K562 (cell line): ENCODE data around the gene RPH3AL. TPM values are rescaled to one million over a fixed set of nuclear protein-coding genes. Genes with fewer than 3 reads are reported as not detected.

Experiments used
- ATAC-seq: fragments of 200-7000 bp; cut with Tn5 transposase; 3 replicates; pipeline ENCODE4 v1.9.1; 2020; ENCODE audit warnings: moderate library complexity
- BruUV-seq: library from RNA; stranded (reverse); fragments of 400-500 nt; replicated peaks from 2 replicates; lab custom pipeline; 2021; lab: Mats Ljungman, UMichigan
- CTCF ChIA-PET: fragments of 300-600 bp; formaldehyde crosslinking; extraction: SDS; loops from one replicate; lab custom pipeline; 2021; ENCODE audit warnings: low intra/inter-chr PET ratio; lab: Yijun Ruan, JAX
- POLR2A ChIA-PET: fragments of 300-600, 350-650 bp; sonication (Branson Sonifier 250); formaldehyde crosslinking; extraction: SDS; loops from one replicate; lab custom pipeline; 2021; ENCODE audit warnings: antibody characterized with exemption, inconsistent platforms; lab: Yijun Ruan, JAX
- DNase-seq, 4 experiments: peaks; one replicate each; pipeline versions ENCODE4 v3.0.0 to v3.0.0-alpha.2; 2011 to 2018; ENCODE audit warnings: low spot score in 3 of 4, mixed read lengths in 3 of 4; ENCODE audit errors: extremely low read depth in 1 of 4
- FAIRE-seq: peaks from 2 replicates; lab custom pipeline; 2011; peaks lifted over from hg19 to GRCh38; lab: Jason Lieb, UNC
- H2AFZ ChIP-seq: 2 replicates; pipeline ENCODE4 v1.6.0; 2011; ENCODE audit warnings: low read depth, low read length, control low read depth, inconsistent platforms
- H3K27ac ChIP-seq: fragments of 200-600 bp; 3 replicates; pipeline ENCODE4 v1.8.0; 2011; ENCODE audit warnings: low read depth, mild to moderate bottlenecking, control low read depth, inconsistent platforms, low read length, moderate library complexity, mixed read lengths; ENCODE audit errors: extremely low read depth
- H3K27me3 ChIP-seq, 2 experiments: fragments of 300-600 bp in 1 of 2; 2 replicates in 1 of 2; 3 replicates in 1 of 2; pipeline versions ENCODE4 v1.6.0 to v1.8.0; 2011; ENCODE audit warnings: inconsistent platforms in 2 of 2, low read length in 2 of 2, mild to moderate bottlenecking in 1 of 2, mixed read lengths in 1 of 2, moderate library complexity in 1 of 2; ENCODE audit not compliant: control insufficient read depth in 2 of 2, insufficient read depth in 2 of 2
- H3K36me3 ChIP-seq: fragments of 300-600 bp; 3 replicates; pipeline ENCODE4 v1.8.0; 2011; ENCODE audit warnings: mild to moderate bottlenecking, low read length, inconsistent platforms; ENCODE audit not compliant: control insufficient read depth, insufficient read depth
- H3K4me1 ChIP-seq, 2 experiments: fragments of 200-600 bp in 1 of 2; replicated peaks in 1 of 2; 2 replicates in 1 of 2; 3 replicates in 1 of 2; pipeline versions ENCODE4 v1.5.1 to v1.8.0; 2011; ENCODE audit warnings: inconsistent platforms in 2 of 2, low read length in 2 of 2, mild to moderate bottlenecking in 1 of 2, mixed read lengths in 1 of 2, moderate library complexity in 1 of 2; ENCODE audit not compliant: control insufficient read depth in 2 of 2, insufficient read depth in 2 of 2
- H3K4me2 ChIP-seq: 2 replicates; pipeline ENCODE4 v1.6.1; 2011; ENCODE audit warnings: low read length, control low read depth, inconsistent platforms, mixed read lengths; ENCODE audit not compliant: insufficient read depth
- H3K4me3 ChIP-seq: fragments of 200-600 bp; sonication (generic), shearing (Covaris generic); 2 replicates; pipeline ENCODE4 v1.5.1; 2016; ENCODE audit warnings: control low read depth, inconsistent platforms
- H3K79me2 ChIP-seq: fragments of 200-600 bp; 3 replicates; pipeline ENCODE4 v1.8.0; 2011; ENCODE audit warnings: low read length, inconsistent platforms; ENCODE audit not compliant: control insufficient read depth, insufficient read depth
- H3K9ac ChIP-seq, 2 experiments: 2 replicates each; pipeline versions ENCODE4 v1.6.0 to v1.6.1; 2011; ENCODE audit warnings: low read depth in 2 of 2, low read length in 2 of 2, control low read depth in 1 of 2, inconsistent platforms in 1 of 2, mild to moderate bottlenecking in 1 of 2, mixed read lengths in 1 of 2; ENCODE audit not compliant: insufficient read depth in 1 of 2
- H3K9me1 ChIP-seq: one replicate; pipeline ENCODE4 v1.6.0; 2011; ENCODE audit warnings: inconsistent platforms, mild to moderate bottlenecking, low read length, moderate library complexity; ENCODE audit not compliant: control insufficient read depth, insufficient read depth
- H3K9me3 ChIP-seq: replicated peaks from 2 replicates; pipeline ENCODE4 v1.5.1; 2011; ENCODE audit warnings: low read depth, low read length, inconsistent platforms; ENCODE audit not compliant: control insufficient read depth, insufficient read depth
- H4K20me1 ChIP-seq: replicated peaks from 2 replicates; pipeline ENCODE4 v1.6.1; 2011; ENCODE audit warnings: low read length, inconsistent platforms, mixed read lengths; ENCODE audit not compliant: control insufficient read depth, insufficient read depth
- CEBPG ChIP-seq, 3 experiments: fragments of 200-800 bp in 1 of 3; sonication (Bioruptor generic) in 1 of 3; sonication (generic) in 1 of 3; formaldehyde crosslinking in 1 of 3; IDR thresholded peaks in 2 of 3; conservative IDR thresholded peaks in 1 of 3; 2 replicates each; pipeline versions ENCODE4 v1.6.1 to v1.8.0; 2016 to 2022; ENCODE audit warnings: missing compliant biosample characterization in 2 of 3, missing genetic modification characterization in 2 of 3, mild to moderate bottlenecking in 1 of 3, missing genetic modification reagents in 1 of 3
- KLF13 ChIP-seq: fragments of 450-650 bp; IDR thresholded peaks from 2 replicates; pipeline ENCODE4 v1.6.1; 2016; ENCODE audit warnings: missing genetic modification characterization, low read depth, mild to moderate bottlenecking, missing compliant biosample characterization, moderate library complexity, borderline replicate concordance
- NCOR1 ChIP-seq: fragments of 450-650 bp; IDR thresholded peaks from 2 replicates; pipeline ENCODE4 v1.6.1; 2016; ENCODE audit warnings: mild to moderate bottlenecking, moderate library complexity
- NELFE ChIP-seq: IDR thresholded peaks from 2 replicates; pipeline ENCODE4 v1.6.1; 2011; ENCODE audit warnings: mild to moderate bottlenecking; ENCODE audit not compliant: insufficient read depth, insufficient read length
- NFIC ChIP-seq: fragments of 450-650 bp; IDR thresholded peaks from 2 replicates; pipeline ENCODE4 v1.6.1; 2017; ENCODE audit warnings: mild to moderate bottlenecking, inconsistent platforms
- POLR2AphosphoS2 ChIP-seq: IDR thresholded peaks from 2 replicates; pipeline ENCODE4 v1.6.1; 2012; ENCODE audit warnings: low read length, improper control_type of control experiment
- RBM22 ChIP-seq: fragments of 200-400 bp; formaldehyde crosslinking; IDR thresholded peaks from 2 replicates; pipeline ENCODE4 v1.6.1; 2018; ENCODE audit warnings: low read length, low read depth; ENCODE audit not compliant: poor library complexity, severe bottlenecking
- ZBTB1 ChIP-seq: sonication (generic); formaldehyde crosslinking; IDR thresholded peaks from 2 replicates; pipeline ENCODE4 v1.8.1; 2023; ENCODE audit warnings: missing genetic modification reagents, low read depth, mild to moderate bottlenecking, borderline replicate concordance
- ZNF263 ChIP-seq: sonication (generic); formaldehyde crosslinking; IDR thresholded peaks from 2 replicates; pipeline ENCODE4 v1.8.0; 2022; ENCODE audit warnings: mild to moderate bottlenecking, missing genetic modification reagents, borderline replicate concordance
- ZNF586 ChIP-seq: fragments of 450-650 bp; formaldehyde crosslinking; conservative IDR thresholded peaks from 2 replicates; pipeline ENCODE4 v1.4.0; 2020; ENCODE audit warnings: mild to moderate bottlenecking, moderate library complexity
- ZNF75A ChIP-seq: fragments of 450-650 bp; formaldehyde crosslinking; IDR thresholded peaks from 2 replicates; pipeline ENCODE4 v1.4.0; 2020; ENCODE audit warnings: mild to moderate bottlenecking
- ZSCAN29 ChIP-seq: fragments of 450-650 bp; IDR thresholded peaks from 2 replicates; pipeline ENCODE4 v1.6.1; 2017
- WGBS: fragments of 100-300 bp; shearing (Covaris generic); methylation state at CpG from one replicate; pipeline ENCODE4 v1.1.6; 2016; ENCODE audit warnings: low coverage, mixed read lengths; ENCODE audit not compliant: insufficient coverage; ENCODE audit errors: missing lambda C conversion rate; 5-methylcytosine and 5-hydroxymethylcytosine counted together
- in situ Hi-C: fragments of 300-500 bp; cut with MboI; formaldehyde crosslinking; loops from 4 replicates; pipeline ENCODE4 v1.15.0; 2018; ENCODE audit warnings: inconsistent platforms, mixed read lengths
- intact Hi-C: fragments of 100-400 bp; cut with micrococcal nuclease; formaldehyde crosslinking; loops from 2 replicates; pipeline ENCODE4 v1.14.2; 2022
- polyA plus RNA-seq, 8 experiments: library from polyadenylated mRNA; depleted of rRNA in 4 of 8; stranded (reverse) in 5 of 8; unstranded in 3 of 8; fragments of >200 nt; fragmentation: Nextera tagmentation in 2 of 8; fragmentation: Illumina TruSeq in 1 of 8; extraction: Ambion mirVana in 2 of 8; extraction: Trizol in 1 of 8; gene quantifications; 2 replicates each; pipeline versions ENCODE4 v1.2.1 to v1.2.3, GENCODE V29; 2011 to 2014; ENCODE audit warnings: inconsistent platforms in 1 of 8, missing spikeins in 1 of 8
- total RNA-seq, 7 experiments: library from RNA; depleted of rRNA in 6 of 7; stranded (reverse); fragments of >200 nt in 6 of 7; fragmentation: Illumina TruSeq in 2 of 7; extraction: Trizol in 2 of 7; gene quantifications; 2 replicates each; pipeline versions ENCODE4 v1.2.1 to v1.2.3, GENCODE V29; 2011 to 2021; ENCODE audit warnings: low replicate concordance in 1 of 7
- TF ChIP-seq, protein P1 (sequence below): fragments of 450-650 bp; IDR thresholded peaks from 2 replicates; pipeline ENCODE4 v1.7.0; 2016; ENCODE audit warnings: borderline replicate concordance
- TF ChIP-seq, protein P2 (sequence below), 2 experiments: fragments of 450-650 bp in 1 of 2; sonication (generic) in 1 of 2; formaldehyde crosslinking; conservative IDR thresholded peaks; 2 replicates each; pipeline versions ENCODE4 v1.4.0 to v1.8.1; 2020 to 2022; ENCODE audit warnings: mild to moderate bottlenecking in 1 of 2, missing genetic modification reagents in 1 of 2
- TF ChIP-seq, protein P3 (sequence below): sonication (generic); formaldehyde crosslinking; IDR thresholded peaks from 2 replicates; pipeline ENCODE4 v1.8.1; 2022; ENCODE audit warnings: missing genetic modification reagents
- TF ChIP-seq, protein P4 (sequence below), 2 experiments: fragments of 150-350 bp in 1 of 2; IDR thresholded peaks; 2 replicates each; pipeline ENCODE4 v1.6.1; 2012 to 2016; ENCODE audit warnings: low read depth in 2 of 2, low read length in 2 of 2, mild to moderate bottlenecking in 1 of 2, moderate library complexity in 1 of 2

RPH3AL gene
- total and polyA plus RNA-seq, 9 of the 15 experiments (the other 6 are each of a cell fraction or from before 2014, with no cell fraction given) = 0.18 to 1.7 (median 0.39) TPM

DNA sequence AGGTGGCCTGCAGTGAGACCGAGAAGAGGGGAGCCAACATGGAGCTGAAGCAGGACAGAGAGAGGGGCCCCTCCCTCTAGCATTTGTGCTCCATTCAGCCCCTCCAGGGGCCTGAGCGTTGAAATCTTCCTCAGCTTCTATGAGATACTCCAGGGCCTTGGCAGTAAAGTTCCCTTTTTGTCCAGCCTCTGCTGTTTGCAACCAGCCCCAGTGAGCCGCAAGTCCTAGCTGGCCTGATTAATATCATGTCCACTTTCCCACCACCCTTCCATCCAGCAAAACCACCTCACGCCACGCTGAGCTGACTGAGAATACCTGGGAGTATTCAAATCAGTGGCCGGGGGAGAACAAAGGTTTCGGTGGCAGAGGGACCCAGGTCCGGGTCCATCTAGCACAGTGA, 11.7 kb upstream of the RPH3AL start:
- Histone ChIP-seq H3K27me3 (peaks cover 0 to 18% of the 10 kb centered on the region in 2 experiments; a peak in 2 of 5 replicates), H4K20me1 (no peaks in the 10 kb centered on the region), H3K4me1 (no peaks in the 10 kb centered on the region), H3K79me2 (no peaks in the 10 kb centered on the region), H3K9ac (no peak overlapping the region), H3K27ac (no peak overlapping the region), H3K36me3 (no peaks in the 10 kb centered on the region), H3K4me3 (no peak overlapping the region), H3K9me3 (no peaks in the 10 kb centered on the region), H3K4me2 (no peak overlapping the region), H2AFZ (no peak overlapping the region), H3K9me1 (no peaks in the 10 kb centered on the region)
- FAIRE-seq (no peak), DNase-seq (no peak), ATAC-seq (no peak)
- intact Hi-C loops (no loop called here), in situ Hi-C loops (no loop called here)
- ChIA-PET CTCF (no interaction called here), POLR2A (no interaction called here)
- no TSS peak for BruUV-seq
- 14% methylated on average over 3 of the region's 8 CpGs for WGBS
- TF ChIP-seq, protein P1, sequence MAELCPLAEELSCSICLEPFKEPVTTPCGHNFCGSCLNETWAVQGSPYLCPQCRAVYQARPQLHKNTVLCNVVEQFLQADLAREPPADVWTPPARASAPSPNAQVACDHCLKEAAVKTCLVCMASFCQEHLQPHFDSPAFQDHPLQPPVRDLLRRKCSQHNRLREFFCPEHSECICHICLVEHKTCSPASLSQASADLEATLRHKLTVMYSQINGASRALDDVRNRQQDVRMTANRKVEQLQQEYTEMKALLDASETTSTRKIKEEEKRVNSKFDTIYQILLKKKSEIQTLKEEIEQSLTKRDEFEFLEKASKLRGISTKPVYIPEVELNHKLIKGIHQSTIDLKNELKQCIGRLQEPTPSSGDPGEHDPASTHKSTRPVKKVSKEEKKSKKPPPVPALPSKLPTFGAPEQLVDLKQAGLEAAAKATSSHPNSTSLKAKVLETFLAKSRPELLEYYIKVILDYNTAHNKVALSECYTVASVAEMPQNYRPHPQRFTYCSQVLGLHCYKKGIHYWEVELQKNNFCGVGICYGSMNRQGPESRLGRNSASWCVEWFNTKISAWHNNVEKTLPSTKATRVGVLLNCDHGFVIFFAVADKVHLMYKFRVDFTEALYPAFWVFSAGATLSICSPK = no peak
- TF ChIP-seq, protein P2, sequence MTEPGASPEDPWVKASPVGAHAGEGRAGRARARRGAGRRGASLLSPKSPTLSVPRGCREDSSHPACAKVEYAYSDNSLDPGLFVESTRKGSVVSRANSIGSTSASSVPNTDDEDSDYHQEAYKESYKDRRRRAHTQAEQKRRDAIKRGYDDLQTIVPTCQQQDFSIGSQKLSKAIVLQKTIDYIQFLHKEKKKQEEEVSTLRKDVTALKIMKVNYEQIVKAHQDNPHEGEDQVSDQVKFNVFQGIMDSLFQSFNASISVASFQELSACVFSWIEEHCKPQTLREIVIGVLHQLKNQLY (CRISPR knock-in tag; conservative IDR thresholded peaks at IDR 0.05) = no peak
- TF ChIP-seq NELFE = no peak
- no peak for TF ChIP-seq ZNF586 (CRISPR knock-in tag)
- TF ChIP-seq, protein P3, sequence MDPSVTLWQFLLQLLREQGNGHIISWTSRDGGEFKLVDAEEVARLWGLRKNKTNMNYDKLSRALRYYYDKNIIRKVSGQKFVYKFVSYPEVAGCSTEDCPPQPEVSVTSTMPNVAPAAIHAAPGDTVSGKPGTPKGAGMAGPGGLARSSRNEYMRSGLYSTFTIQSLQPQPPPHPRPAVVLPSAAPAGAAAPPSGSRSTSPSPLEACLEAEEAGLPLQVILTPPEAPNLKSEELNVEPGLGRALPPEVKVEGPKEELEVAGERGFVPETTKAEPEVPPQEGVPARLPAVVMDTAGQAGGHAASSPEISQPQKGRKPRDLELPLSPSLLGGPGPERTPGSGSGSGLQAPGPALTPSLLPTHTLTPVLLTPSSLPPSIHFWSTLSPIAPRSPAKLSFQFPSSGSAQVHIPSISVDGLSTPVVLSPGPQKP (CRISPR knock-in tag) = no peak
- TF ChIP-seq ZNF263 (CRISPR knock-in tag) = no peak
- TF ChIP-seq, protein P4, sequence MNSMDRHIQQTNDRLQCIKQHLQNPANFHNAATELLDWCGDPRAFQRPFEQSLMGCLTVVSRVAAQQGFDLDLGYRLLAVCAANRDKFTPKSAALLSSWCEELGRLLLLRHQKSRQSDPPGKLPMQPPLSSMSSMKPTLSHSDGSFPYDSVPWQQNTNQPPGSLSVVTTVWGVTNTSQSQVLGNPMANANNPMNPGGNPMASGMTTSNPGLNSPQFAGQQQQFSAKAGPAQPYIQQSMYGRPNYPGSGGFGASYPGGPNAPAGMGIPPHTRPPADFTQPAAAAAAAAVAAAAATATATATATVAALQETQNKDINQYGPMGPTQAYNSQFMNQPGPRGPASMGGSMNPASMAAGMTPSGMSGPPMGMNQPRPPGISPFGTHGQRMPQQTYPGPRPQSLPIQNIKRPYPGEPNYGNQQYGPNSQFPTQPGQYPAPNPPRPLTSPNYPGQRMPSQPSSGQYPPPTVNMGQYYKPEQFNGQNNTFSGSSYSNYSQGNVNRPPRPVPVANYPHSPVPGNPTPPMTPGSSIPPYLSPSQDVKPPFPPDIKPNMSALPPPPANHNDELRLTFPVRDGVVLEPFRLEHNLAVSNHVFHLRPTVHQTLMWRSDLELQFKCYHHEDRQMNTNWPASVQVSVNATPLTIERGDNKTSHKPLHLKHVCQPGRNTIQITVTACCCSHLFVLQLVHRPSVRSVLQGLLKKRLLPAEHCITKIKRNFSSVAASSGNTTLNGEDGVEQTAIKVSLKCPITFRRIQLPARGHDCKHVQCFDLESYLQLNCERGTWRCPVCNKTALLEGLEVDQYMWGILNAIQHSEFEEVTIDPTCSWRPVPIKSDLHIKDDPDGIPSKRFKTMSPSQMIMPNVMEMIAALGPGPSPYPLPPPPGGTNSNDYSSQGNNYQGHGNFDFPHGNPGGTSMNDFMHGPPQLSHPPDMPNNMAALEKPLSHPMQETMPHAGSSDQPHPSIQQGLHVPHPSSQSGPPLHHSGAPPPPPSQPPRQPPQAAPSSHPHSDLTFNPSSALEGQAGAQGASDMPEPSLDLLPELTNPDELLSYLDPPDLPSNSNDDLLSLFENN (IDR thresholded peaks at IDR 0.05; ENCODE audit: low read depth in 2 of 2, low read length in 2 of 2) = no peak
- no peak for TF ChIP-seq NFIC
- TF ChIP-seq ZBTB1 = no peak
- TF ChIP-seq POLR2AphosphoS2 = no peak
- no peak for TF ChIP-seq KLF13
- no peak for TF ChIP-seq ZNF75A (CRISPR knock-in tag)
- no peak for TF ChIP-seq NCOR1
- no peak for TF ChIP-seq RBM22
- no peak for TF ChIP-seq CEBPG (CRISPR knock-in tag; IDR thresholded peaks at IDR 0.05)
- TF ChIP-seq CEBPG (tag; conservative IDR thresholded peaks at IDR 0.05 in 1 of 2, IDR thresholded peaks at IDR 0.05 in 1 of 2) = no peak
- TF ChIP-seq ZSCAN29 = no peak
